Smooth muscle cell (in vitro differentiated cells): Measurements from ENCODE around the gene CEMIP. TPM values are rescaled to one million over a fixed set of nuclear protein-coding genes. Genes with fewer than 3 reads are reported as not detected.

ENCODE experiments used
- DNase-seq: peaks from one replicate; lab custom pipeline; 2025; ENCODE audit not compliant: unreplicated experiment; lab: John Stamatoyannopoulos, UW
- H2AFZ ChIP-seq: fragments of 200-600 bp; sonication (generic); 2 replicates; pipeline ENCODE4 v1.6.0; 2016; ENCODE audit warnings: antibody characterized with exemption, low read depth, mild to moderate bottlenecking
- H3F3A ChIP-seq: fragments of 200-600 bp; sonication (generic); 2 replicates; pipeline ENCODE4 v1.6.0; 2017; ENCODE audit warnings: antibody characterized with exemption, low read depth
- H3K27ac ChIP-seq: fragments of 200-600 bp; sonication (generic); 2 replicates; pipeline ENCODE4 v1.5.1; 2016; ENCODE audit warnings: low read depth, mild to moderate bottlenecking
- H3K27me3 ChIP-seq: fragments of 200-600 bp; sonication (generic); 2 replicates; pipeline ENCODE4 v1.6.1; 2016; ENCODE audit warnings: low read depth, mild to moderate bottlenecking
- H3K36me3 ChIP-seq: fragments of 200-600 bp; sonication (generic); 2 replicates; pipeline ENCODE4 v1.5.1; 2016; ENCODE audit warnings: low read depth
- H3K4me1 ChIP-seq: fragments of 200-600 bp; sonication (generic); 2 replicates; pipeline ENCODE4 v1.5.1; 2016; ENCODE audit warnings: low read depth
- H3K4me2 ChIP-seq: fragments of 200-600 bp; sonication (generic); 2 replicates; pipeline ENCODE4 v1.6.0; 2016; ENCODE audit warnings: mild to moderate bottlenecking
- H3K4me3 ChIP-seq: fragments of 200-600 bp; sonication (generic); 2 replicates; pipeline ENCODE4 v1.5.1; 2016; ENCODE audit warnings: mild to moderate bottlenecking
- H3K79me2 ChIP-seq: fragments of 200-600 bp; sonication (generic); 2 replicates; pipeline ENCODE4 v1.6.0; 2016; ENCODE audit warnings: low read depth, mild to moderate bottlenecking
- H3K9ac ChIP-seq: fragments of 200-600 bp; sonication (generic); 2 replicates; pipeline ENCODE4 v1.6.0; 2016; ENCODE audit warnings: low read depth
- H3K9me3 ChIP-seq: fragments of 200-600 bp; sonication (generic); replicated peaks from 2 replicates; pipeline ENCODE4 v1.5.1; 2016; ENCODE audit warnings: low read depth
- H4K20me1 ChIP-seq: fragments of 200-600 bp; sonication (generic); 2 replicates; pipeline ENCODE4 v1.6.0; 2016; ENCODE audit warnings: low read depth
- CTCF ChIP-seq: fragments of 200-600 bp; sonication (generic); IDR thresholded peaks from 2 replicates; pipeline ENCODE4 v1.5.1; 2017; ENCODE audit warnings: borderline replicate concordance, mild to moderate bottlenecking, antibody characterized with exemption; ENCODE audit not compliant: insufficient read depth, poor library complexity, severe bottlenecking
- WGBS: methylation state at CpG from one replicate; pipeline ENCODE4 v1.1.7; 2016; ENCODE audit warnings: low lambda C conversion rate; 5-methylcytosine and 5-hydroxymethylcytosine counted together
- polyA plus RNA-seq: library from polyadenylated mRNA; unstranded; fragments of >200 nt; fragmentation: Nextera tagmentation; extraction: Ambion mirVana; gene quantifications from 2 replicates; pipeline ENCODE4 v1.2.1, GENCODE V29; 2016
- total RNA-seq: library from RNA; depleted of rRNA; stranded (reverse); fragments of >200 nt; gene quantifications from 2 replicates; pipeline ENCODE4 v1.2.3, GENCODE V29; 2014

The CEMIP gene
- total and polyA plus RNA-seq, 2 experiments from 2014 or later, result 1.9 TPM

- Histone ChIP-seq H2AFZ (no peak overlapping the region), H3K36me3 (no peaks in the 10 kb centered on the region), H3K9ac (no peak overlapping the region), H3K4me2 (no peak overlapping the region), H3K9me3 (no peaks in the 10 kb centered on the region), H3K4me1 (no peaks in the 10 kb centered on the region), H3K27ac (no peak overlapping the region), H3F3A (no peaks in the 10 kb centered on the region), H3K27me3 (no peaks in the 10 kb centered on the region), H3K4me3 (no peak overlapping the region), H3K79me2 (no peaks in the 10 kb centered on the region), H4K20me1 (no peaks in the 10 kb centered on the region)
- TF ChIP-seq CTCF, result no peak
- DNase-seq, result no peak
Measured at GRCh38 chr15:80828796-80829195, 49.6 kb downstream of the CEMIP start.

GRCh38 chr15:80830677-80831076, 51.5 kb downstream of the CEMIP start:
- Histone ChIP-seq H3K27ac (no peak overlapping the region), H3K79me2 (no peaks in the 10 kb centered on the region), H3K4me1 (no peaks in the 10 kb centered on the region), H3F3A (no peaks in the 10 kb centered on the region), H2AFZ (no peak overlapping the region), H3K27me3 (no peaks in the 10 kb centered on the region), H3K9me3 (no peaks in the 10 kb centered on the region), H4K20me1 (no peaks in the 10 kb centered on the region), H3K4me3 (no peak overlapping the region), H3K9ac (no peak overlapping the region), H3K4me2 (no peak overlapping the region), H3K36me3 (no peaks in the 10 kb centered on the region)
- TF ChIP-seq CTCF, result no peak
- no peak for DNase-seq
- WGBS, result 96% methylated on average over 1 of the region's 1 CpG

GRCh38 chr15:80831192-80831591, 52.0 kb downstream of the CEMIP start:
- Histone ChIP-seq H3K27me3 (no peaks in the 10 kb centered on the region), H3F3A (no peaks in the 10 kb centered on the region), H3K9me3 (no peaks in the 10 kb centered on the region), H3K36me3 (no peaks in the 10 kb centered on the region), H3K4me1 (no peaks in the 10 kb centered on the region), H3K4me3 (no peak overlapping the region), H2AFZ (no peak overlapping the region), H3K9ac (no peak overlapping the region), H4K20me1 (no peaks in the 10 kb centered on the region), H3K27ac (no peak overlapping the region), H3K4me2 (no peak overlapping the region), H3K79me2 (no peaks in the 10 kb centered on the region)
- TF ChIP-seq CTCF, result no peak
- no peak for DNase-seq
- 94% methylated on average over 7 of the region's 7 CpGs for WGBS

GRCh38 chr15:80831606-80832224, 52.5 kb downstream of the CEMIP start:
- no peak overlapping the region for H3K4me3 ChIP-seq
- no peaks in the 10 kb centered on the region for H3K9me3 ChIP-seq
- no peaks in the 10 kb centered on the region for H3F3A ChIP-seq
- DNase-seq, result no peak
- no peak overlapping the region for H3K9ac ChIP-seq
- H3K36me3 ChIP-seq, result no peaks in the 10 kb centered on the region
- H3K79me2 ChIP-seq, result no peaks in the 10 kb centered on the region
- no peaks in the 10 kb centered on the region for H3K4me1 ChIP-seq
- TF ChIP-seq CTCF, result no peak
- H3K27ac ChIP-seq, result no peak overlapping the region
- H2AFZ ChIP-seq, result no peak overlapping the region
- no peak overlapping the region for H3K4me2 ChIP-seq
- no peaks in the 10 kb centered on the region for H3K27me3 ChIP-seq
- H4K20me1 ChIP-seq, result no peaks in the 10 kb centered on the region
- WGBS, result 70% methylated on average over 7 of the region's 7 CpGs
